NCI-H2196 treated with DMSO at 0.1 percent for 48 hours (cell line): ENCODE data around the gene NPFF.

ENCODE experiments used
- DNase-seq: peaks from one replicate; lab custom pipeline; 2025; ENCODE audit not compliant: unreplicated experiment; lab: John Stamatoyannopoulos, UW

The NPFF gene

DNA sequence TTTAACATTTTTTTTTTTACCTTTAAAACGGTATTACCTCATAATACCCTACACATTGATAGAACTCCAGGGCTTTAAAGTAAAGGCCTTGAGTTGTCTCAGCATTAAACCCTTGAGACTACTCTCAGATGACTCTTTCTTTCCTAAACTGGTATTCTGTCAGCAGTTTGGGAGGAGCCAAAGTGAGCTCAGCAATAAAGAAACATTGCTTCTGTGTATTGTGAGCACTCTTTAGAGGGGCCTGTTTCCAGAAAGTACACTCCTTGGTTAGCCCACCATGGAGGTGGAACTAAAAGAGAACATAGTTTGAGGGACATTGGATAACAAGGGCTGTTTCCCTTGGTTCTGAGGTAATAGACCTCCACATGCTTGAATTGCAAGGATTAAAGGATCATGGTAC, 28.4 kb downstream of the NPFF start:
- DNase-seq: no peak

DNA sequence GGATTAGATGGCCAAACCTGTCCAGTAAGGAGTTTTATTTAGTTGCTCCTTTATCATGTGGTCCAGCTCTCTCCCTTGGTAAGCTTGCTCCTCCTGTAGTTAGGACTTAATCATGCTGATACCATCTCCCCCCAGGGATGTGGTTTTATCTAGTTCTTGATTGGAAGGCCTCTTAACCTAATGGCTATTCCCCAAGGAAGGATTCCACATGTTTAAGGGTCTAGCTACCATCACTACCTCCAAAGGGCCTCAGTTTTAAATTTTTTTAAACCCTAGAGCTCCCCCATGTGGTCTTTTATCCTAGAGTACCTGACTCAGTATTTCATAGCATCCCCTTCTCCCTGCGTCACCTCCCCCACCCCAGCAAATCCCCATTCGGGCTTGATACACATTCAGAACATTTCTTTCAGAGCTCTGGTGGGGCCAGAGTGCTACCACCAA, 30.5 kb downstream of the NPFF start:
- no peak for DNase-seq

DNA sequence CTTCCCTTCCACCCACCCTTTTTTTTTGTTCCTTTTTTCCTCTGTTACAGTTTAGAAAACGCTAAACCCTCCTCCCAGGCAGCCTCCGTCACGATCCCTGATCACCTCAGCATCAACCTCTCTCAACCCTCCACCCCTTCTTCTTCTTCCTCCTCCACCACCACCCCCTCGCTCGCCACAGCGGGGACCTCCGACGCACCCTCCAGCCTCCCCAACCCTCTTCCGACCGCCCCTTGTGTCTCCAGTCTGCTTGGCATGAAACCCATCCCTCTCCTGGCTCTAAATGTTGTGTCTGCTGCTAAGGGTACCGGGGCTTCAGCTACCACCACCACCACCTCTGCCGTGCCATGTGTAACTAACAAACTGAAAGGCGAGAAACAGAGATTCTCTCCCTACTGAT, 32.5 kb downstream of the NPFF start:
- no peak for DNase-seq

DNA sequence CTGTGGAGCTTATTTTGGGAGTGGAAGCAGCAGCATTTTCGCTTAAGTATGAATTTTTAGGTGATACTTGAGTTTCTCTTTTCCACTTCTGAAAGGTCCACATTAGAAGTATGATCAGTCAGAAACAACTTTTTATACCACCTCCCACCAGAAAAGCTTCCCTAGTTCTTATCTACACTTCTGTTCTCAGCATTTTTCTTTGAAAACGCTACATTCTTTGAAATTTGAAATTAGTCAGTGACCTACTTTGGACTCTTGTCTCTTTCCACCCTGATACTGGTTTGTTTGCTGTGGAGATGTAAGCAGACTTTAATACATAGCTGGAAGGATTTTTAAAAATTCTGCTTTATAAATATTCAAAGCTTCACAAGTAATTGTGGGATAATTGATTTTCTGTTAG, 33.2 kb downstream of the NPFF start:
- no peak for DNase-seq

DNA sequence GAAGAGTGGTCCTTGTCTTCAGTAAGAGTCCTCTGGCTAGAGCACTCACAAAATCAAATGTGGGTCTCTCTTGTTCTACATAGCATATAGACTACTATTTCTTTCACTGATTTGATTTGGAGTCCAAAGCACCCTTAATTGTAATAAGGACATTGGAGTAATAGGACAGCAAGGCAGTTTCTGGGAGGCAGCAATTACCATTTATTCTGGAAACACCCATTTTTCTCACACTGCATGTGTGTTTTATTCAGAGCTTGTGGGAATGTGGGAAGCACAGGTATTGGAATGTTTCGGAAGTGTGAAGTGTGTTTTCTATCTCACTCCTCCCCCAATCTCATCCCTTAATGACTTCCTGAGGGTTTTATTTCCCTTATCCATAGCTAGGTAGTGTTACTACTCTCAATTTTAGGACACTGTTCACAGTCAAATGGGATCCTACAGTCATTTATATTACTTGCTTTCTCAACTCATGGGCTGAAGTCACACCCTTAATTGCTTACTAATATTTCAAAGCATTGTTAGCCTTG, 35.2 kb downstream of the NPFF start:
- DNase-seq: no peak

DNA sequence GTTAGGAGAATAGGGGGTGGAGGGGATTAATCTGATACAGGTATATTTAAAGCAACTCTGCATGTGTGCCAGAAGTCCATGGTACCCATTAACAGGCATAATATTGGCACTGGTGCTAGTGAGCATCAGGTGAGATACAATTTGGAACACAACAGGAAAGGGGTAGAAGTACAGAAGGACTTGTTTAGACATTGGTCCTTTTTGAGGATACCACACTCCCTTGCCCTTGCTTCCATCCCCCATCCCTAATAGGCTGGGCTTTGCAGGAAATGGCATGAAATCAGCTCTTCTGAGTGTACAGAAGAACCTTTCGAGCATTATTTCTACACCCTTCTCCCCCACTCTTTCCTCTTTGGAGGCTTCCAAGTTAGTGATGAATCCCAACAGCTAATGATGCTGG, 39.0 kb downstream of the NPFF start:
- no peak for DNase-seq

DNA sequence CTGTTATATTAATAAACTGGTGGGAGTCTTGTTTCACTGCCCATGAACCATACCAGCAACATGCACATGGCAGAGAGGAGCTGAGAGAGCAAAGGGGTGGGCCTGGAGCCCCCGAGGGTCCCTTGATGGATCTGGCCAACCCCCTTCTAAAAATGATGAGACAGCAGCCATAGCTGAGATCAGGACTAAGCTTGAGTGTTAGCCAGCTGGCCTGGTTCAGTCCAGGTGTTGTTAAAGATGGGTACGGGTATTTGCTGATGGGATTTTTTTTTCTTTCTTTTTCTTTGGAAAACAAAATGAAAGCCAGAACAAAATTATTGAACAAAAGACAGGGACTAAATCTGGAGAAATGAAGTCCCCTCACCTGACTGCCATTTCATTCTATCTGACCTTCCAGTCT, 39.4 kb downstream of the NPFF start:
- no peak for DNase-seq

DNA sequence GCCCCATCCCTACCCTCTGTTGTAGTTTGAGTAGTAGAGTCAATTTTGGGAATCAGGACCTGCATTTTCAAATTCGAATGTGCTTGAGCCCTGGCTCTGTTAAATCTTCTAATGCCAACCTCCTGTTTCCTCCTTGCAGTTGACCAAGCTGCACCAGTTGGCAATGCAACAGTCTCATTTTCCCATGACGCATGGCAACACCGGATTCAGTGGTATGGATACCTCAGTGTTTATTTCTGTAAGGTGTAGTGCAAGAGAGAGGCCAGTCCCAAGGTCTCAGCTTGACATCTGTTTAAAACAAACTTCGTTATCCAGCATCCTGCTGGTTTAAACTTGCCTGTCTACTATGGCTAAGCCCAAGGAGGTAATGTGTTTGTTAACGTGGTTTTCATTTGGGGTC, 40.2 kb downstream of the NPFF start:
- no peak for DNase-seq

DNA sequence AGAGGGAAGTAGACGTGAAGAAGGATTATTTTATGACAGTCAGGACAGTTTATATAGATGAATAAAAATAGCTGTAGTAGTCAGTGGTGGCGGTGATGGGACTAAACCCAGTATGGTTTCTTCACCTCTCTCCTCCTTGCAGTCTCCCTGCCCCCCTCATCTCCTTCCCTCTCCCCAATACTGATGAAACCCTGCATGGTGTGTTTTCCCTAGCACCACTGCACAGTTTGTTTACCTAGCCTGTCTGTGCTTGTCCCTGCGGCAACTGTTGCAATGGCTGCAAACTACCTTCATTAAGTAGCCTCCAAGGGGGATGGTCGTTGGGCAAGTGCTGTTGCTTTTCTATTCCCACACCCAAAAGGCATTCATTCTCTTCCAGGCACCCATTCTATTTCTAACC, 40.6 kb downstream of the NPFF start:
- DNase-seq: no peak

DNA sequence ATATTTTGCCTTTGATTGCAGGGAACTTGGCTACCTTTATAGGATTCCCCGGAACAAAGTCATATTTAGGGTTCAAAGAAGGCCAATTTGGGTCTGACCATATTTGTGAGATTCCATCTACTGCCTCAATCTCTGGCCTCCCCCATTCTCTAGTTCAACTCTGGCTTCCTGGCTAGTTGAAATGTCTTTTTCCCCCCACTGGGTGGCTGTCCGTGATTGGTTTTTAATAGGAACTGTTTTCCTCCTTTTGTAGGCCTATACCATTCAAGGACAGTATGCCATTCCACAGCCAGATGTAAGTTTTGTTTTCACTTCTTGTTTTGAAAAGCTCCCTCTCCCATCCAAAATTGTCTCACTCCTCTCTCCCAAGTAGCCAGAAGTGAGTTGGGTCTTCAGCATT, 41.6 kb downstream of the NPFF start:
- no peak for DNase-seq

DNA sequence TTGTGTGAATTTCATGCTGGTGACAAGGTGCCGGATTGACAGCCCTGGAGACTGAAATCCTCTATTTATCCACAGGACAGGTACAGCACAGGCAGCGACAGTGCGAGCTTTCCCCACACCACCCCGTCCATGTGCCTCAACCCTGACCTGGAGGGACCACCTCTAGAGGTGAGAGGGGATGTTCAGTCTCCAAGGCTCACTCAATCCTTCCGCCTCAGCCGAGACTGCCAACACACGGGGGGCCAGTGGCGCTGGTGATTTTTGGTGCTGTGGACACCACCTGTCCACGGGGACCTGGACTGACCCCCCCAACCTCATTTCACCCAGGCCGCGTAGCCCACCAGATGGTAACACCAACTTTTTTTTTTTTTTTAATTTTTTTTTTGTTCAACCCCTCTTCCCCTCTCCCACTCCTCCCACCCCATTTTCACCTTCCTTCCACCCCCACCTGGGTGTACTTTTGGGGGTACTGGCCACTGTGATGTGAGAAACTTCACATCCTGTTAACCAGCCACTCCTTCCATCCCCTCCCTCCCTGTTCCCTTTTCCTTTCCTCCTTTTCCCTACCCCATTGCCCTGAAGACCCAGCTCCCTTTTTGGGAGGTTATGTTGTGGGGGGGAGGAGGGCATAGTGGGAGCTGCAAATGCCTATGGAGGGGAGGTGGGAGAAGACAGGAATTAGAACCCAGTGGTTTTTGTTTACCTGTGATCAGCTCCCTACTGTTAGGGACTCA, 42.4 kb downstream of the NPFF start:
- DNase-seq: no peak

DNA sequence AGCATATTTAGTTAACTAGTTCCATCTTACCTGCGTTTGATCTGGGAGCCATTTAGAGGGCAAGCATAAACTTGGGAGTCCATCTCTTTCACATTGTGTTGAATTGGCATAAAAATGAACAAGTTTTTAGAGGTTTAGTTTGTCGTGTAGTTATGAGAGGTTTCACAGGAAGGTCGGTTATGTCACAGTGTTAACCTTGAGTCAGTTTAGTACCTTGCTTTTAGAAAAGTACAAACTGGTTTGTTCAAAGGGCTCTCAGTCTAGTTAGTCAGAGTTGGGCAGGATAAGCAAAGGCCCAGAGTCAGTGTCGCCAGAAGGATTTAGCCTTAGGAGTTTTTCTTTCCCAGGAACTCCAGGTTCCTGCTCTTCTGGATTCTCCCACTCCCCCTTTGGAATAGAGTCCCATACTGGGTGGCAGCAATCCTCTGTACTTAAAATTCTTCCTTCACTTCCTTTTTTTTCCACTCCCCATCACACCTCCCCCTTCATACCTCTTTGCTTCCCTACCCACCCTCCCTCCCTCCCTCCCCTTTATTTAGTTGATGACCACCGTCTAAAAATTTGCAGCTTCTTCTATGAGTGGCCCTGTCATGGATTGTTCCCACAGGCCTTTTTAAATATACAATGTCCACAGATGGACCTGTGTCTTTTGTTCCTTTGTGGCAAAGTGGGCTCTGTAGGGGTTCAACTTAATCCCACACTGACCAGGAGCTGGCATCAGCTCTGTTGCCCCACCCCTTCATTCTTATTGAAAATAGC, 43.3 kb downstream of the NPFF start:
- DNase-seq: no peak

DNA sequence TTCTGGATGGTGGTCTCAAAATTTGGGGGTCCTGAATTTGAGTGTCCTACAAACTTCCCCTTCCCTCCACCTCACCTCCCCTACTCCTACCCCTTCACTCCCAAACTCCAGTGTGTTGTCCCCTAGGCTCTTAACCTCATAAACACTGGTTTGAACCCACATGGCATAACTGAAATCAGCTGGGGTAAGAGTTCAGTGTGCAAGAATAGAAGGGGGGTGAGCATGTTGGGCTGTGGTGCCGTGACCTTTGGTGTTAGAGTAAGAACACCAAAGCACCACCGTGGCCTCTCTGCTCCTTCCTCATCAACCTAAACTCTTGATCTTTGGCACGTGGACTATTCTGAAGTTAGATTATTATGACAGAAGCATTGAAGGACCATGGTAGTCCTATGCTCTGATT, 44.3 kb downstream of the NPFF start:
- no peak for DNase-seq

DNA sequence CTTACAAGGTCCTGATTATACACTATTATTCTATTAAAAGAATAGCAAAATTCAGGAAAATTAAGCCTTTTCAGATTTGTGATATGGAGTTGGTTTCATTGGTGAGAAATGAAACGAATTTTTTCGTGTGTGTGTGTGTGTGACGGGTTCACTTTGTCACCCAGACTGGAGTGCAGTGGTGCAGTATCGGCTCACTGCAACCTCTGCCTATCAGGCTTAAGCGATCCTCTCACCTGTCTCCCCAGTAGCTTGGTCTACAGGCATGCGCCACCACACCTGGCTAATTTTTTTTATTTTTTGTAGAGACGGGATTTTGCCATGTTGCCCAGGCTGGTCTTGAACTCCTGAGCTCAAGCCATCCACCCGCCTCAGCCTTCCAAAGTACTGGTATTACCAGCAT, 45.7 kb downstream of the NPFF start:
- DNase-seq: no peak

DNA sequence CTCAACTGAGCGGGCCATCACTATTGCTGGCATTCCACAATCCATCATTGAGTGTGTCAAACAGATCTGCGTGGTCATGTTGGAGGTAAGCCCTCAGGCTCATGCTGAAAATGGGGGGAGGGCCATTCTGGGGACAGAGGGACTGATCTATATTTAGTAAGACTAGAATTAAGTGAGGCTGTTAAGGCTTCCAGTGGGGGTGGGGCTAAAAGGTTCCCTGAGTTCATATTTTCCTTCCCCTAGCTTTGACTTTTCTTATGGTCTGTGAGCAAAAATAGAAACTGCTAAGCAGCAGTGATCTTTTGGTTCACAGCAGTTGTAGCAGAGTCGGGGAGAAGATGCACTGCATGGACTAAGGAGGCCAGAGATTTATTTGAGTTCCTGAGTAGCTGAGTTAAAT, 46.2 kb downstream of the NPFF start:
- no peak for DNase-seq

DNA sequence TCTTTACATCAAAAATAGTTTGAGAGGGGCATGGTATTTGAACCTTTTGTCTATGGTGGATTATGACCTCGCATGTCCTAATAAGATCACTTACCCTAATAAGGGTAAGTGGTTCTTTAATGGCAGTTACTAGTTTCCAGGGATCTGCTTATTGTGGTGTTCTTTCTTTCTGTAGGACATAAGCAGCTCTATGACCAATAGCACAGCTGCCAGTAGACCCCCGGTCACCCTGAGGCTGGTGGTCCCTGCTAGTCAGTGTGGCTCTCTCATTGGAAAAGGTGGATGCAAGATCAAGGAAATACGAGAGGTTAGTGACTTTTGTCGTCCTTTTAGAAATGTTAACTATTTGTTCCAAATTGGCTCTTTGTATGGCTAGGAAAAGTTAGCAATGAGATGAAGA, 48.2 kb downstream of the NPFF start:
- DNase-seq: no peak
